OCI-LY7 (cell line): ENCODE results near the gene PUM1. TPM values are rescaled to one million over a fixed set of nuclear protein-coding genes. Genes with fewer than 3 reads are reported as not detected.

Experiments
- BruUV-seq: library from RNA; stranded (reverse); fragments of 400-500 nt; replicated peaks from 2 replicates; lab custom pipeline; 2021; lab: Mats Ljungman, UMichigan
- CTCF ChIA-PET: fragments of 300-600 bp; sonication (Branson Sonifier 250); formaldehyde crosslinking; loops from one replicate; lab custom pipeline; 2022; ENCODE audit warnings: antibody characterized with exemption; ENCODE audit not compliant: unreplicated experiment; lab: Charles Lee
- POLR2A ChIA-PET: fragments of 300-600 bp; sonication (Branson Sonifier 250); formaldehyde crosslinking; loops from one replicate; lab custom pipeline; 2022; ENCODE audit warnings: antibody characterized with exemption; lab: Charles Lee
- DNase-seq: peaks from one replicate; pipeline ENCODE4 v3.0.0-alpha.2; 2015; ENCODE audit warnings: low spot score
- H2AFZ ChIP-seq: fragments of 200-600 bp; sonication (generic), shearing (Covaris generic); 2 replicates; pipeline ENCODE4 v1.6.1; 2014; ENCODE audit warnings: mild to moderate bottlenecking, antibody characterized with exemption, low read length, moderate library complexity
- H3K27ac ChIP-seq: fragments of 200-600 bp; sonication (generic); 2 replicates; pipeline ENCODE4 v1.5.1; 2014; ENCODE audit warnings: mixed run types, low read depth, mild to moderate bottlenecking, moderate library complexity, low read length, inconsistent platforms; ENCODE audit not compliant: poor library complexity, severe bottlenecking
- H3K36me3 ChIP-seq: fragments of 200-600 bp; sonication (generic); 2 replicates; pipeline ENCODE4 v1.6.1; 2014; ENCODE audit warnings: mild to moderate bottlenecking, antibody characterized with exemption, low read length, moderate library complexity, mixed read lengths; ENCODE audit not compliant: insufficient read depth
- H3K4me1 ChIP-seq: fragments of 200-600 bp; sonication (generic); 2 replicates; pipeline ENCODE4 v1.5.1; 2014; ENCODE audit warnings: mild to moderate bottlenecking, low read length; ENCODE audit not compliant: insufficient read depth, poor library complexity, severe bottlenecking
- H3K4me2 ChIP-seq: fragments of 200-600 bp; sonication (generic); 2 replicates; pipeline ENCODE4 v1.6.1; 2014; ENCODE audit warnings: mild to moderate bottlenecking, low read length
- H3K4me3 ChIP-seq: fragments of 200-600 bp; sonication (generic); 2 replicates; pipeline ENCODE4 v1.5.1; 2014; ENCODE audit warnings: mild to moderate bottlenecking, low read depth, low read length; ENCODE audit not compliant: poor library complexity, severe bottlenecking
- H3K79me2 ChIP-seq: fragments of 200-600 bp; sonication (generic); 2 replicates; pipeline ENCODE4 v1.6.1; 2016; ENCODE audit warnings: low read depth, mild to moderate bottlenecking, low read length, moderate library complexity, mixed read lengths; ENCODE audit not compliant: insufficient read depth
- H3K9me2 ChIP-seq: fragments of 200-600 bp; sonication (generic); 2 replicates; pipeline ENCODE4 v1.6.1; 2016; ENCODE audit warnings: mild to moderate bottlenecking, low read length, mixed read lengths; ENCODE audit not compliant: insufficient read depth
- H3K9me3 ChIP-seq: fragments of 200-600 bp; sonication (generic); 2 replicates; pipeline ENCODE4 v1.6.1; 2014; ENCODE audit warnings: mild to moderate bottlenecking, mixed run types, low read length, mixed read lengths
- H4K20me1 ChIP-seq: fragments of 200-600 bp; sonication (generic); 2 replicates; pipeline ENCODE4 v1.6.1; 2014; ENCODE audit warnings: mild to moderate bottlenecking, antibody characterized with exemption, low read length, moderate library complexity, mixed read lengths; ENCODE audit not compliant: insufficient read depth
- EZH2phosphoT487 ChIP-seq: fragments of 200-600 bp; sonication (generic); IDR thresholded peaks from 2 replicates; pipeline ENCODE4 v1.6.1; 2018; ENCODE audit warnings: low read depth, borderline replicate concordance, mild to moderate bottlenecking, mixed run types, antibody characterized with exemption, low read length, moderate library complexity, mixed read lengths
- intact Hi-C: fragments of 100-400 bp; cut with micrococcal nuclease; formaldehyde crosslinking; loops from one replicate; pipeline ENCODE4 v1.10.0; 2022; ENCODE audit not compliant: unreplicated experiment
- total RNA-seq, 2 experiments: library from RNA; depleted of rRNA in 1 of 2; stranded (reverse); fragments of >200 nt in 1 of 2; shearing (Covaris generic) in 1 of 2; gene quantifications; 2 replicates each; pipeline ENCODE4 v1.2.3, GENCODE V29; 2014 to 2022
- TF ChIP-seq, protein P1 (sequence below): fragments of 200-600 bp; sonication (generic); conservative IDR thresholded peaks from 2 replicates; pipeline ENCODE4 v1.5.1; 2014; ENCODE audit warnings: mild to moderate bottlenecking, antibody characterized with exemption, low read length, moderate library complexity, mixed read lengths

PUM1 gene
- total RNA-seq, 2 experiments from 2014 or later, result 52.0 to 97.5 TPM

- no peak overlapping the region for H2AFZ ChIP-seq
- no peak overlapping the region for H3K27ac ChIP-seq
- TF ChIP-seq EZH2phosphoT487, result no peak
- H3K4me1 ChIP-seq, result no peaks in the 10 kb centered on the region
- BruUV-seq, result no TSS peak
- intact Hi-C loops, result no loop called here
- ChIA-PET POLR2A (no interaction called here), CTCF (no interaction called here)
- H3K36me3 ChIP-seq, result no peaks in the 10 kb centered on the region
- H3K79me2 ChIP-seq, result no peaks in the 10 kb centered on the region
- H4K20me1 ChIP-seq, result no peaks in the 10 kb centered on the region
- no peak for DNase-seq
- H3K9me2 ChIP-seq, result no peaks in the 10 kb centered on the region
- no peak overlapping the region for H3K4me3 ChIP-seq
- H3K4me2 ChIP-seq, result no peak overlapping the region
- H3K9me3 ChIP-seq, result no peaks in the 10 kb centered on the region
These were observed 40.1 kb upstream of the PUM1 start for GRCh38 chr1:31105646-31106045.

DNA sequence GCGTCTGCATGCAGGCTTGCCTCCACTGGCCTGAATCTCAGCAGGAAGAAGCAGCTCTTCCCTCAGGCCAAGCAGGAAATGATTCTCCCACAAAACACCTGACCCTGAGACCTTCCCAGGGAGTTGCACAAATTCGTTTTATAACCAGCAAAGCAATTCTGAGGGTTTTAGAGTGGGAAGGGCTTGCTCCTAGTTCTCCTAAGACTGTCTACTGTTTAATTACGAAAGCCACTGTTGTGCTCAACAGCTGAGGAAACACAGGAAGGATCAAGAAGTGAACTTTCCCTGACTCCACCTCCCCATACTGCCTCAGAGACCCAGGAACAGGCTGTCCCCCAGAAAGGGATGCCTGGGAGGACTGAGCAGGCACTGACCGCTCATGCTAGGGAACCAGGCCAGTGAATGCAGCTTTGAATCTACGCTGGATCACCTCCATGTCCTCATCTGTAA lies 37.0 kb upstream of the PUM1 start:
- no peak overlapping the region for H3K4me2 ChIP-seq
- intact Hi-C loops, result no loop called here
- POLR2A ChIA-PET, result no interaction called here
- H3K36me3 ChIP-seq, result no peaks in the 10 kb centered on the region
- H3K27ac ChIP-seq, result no peak overlapping the region
- H3K4me1 ChIP-seq, result no peaks in the 10 kb centered on the region
- H3K4me3 ChIP-seq, result no peak overlapping the region
- no peak overlapping the region for H2AFZ ChIP-seq
- no TSS peak for BruUV-seq
- TF ChIP-seq EZH2phosphoT487, result no peak
- TF ChIP-seq, protein P1, sequence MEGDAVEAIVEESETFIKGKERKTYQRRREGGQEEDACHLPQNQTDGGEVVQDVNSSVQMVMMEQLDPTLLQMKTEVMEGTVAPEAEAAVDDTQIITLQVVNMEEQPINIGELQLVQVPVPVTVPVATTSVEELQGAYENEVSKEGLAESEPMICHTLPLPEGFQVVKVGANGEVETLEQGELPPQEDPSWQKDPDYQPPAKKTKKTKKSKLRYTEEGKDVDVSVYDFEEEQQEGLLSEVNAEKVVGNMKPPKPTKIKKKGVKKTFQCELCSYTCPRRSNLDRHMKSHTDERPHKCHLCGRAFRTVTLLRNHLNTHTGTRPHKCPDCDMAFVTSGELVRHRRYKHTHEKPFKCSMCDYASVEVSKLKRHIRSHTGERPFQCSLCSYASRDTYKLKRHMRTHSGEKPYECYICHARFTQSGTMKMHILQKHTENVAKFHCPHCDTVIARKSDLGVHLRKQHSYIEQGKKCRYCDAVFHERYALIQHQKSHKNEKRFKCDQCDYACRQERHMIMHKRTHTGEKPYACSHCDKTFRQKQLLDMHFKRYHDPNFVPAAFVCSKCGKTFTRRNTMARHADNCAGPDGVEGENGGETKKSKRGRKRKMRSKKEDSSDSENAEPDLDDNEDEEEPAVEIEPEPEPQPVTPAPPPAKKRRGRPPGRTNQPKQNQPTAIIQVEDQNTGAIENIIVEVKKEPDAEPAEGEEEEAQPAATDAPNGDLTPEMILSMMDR, result no peak
- H3K9me3 ChIP-seq, result no peaks in the 10 kb centered on the region
- no peaks in the 10 kb centered on the region for H3K9me2 ChIP-seq
- CTCF ChIA-PET, result no interaction called here
- no peaks in the 10 kb centered on the region for H4K20me1 ChIP-seq
- DNase-seq, result no peak
- no peaks in the 10 kb centered on the region for H3K79me2 ChIP-seq

GRCh38 chr1:31101147-31101502 lies 35.6 kb upstream of the PUM1 start:
- H3K9me3 ChIP-seq, result no peaks in the 10 kb centered on the region
- intact Hi-C loops, result no loop called here
- no peak for DNase-seq
- no peak overlapping the region for H3K4me3 ChIP-seq
- no peaks in the 10 kb centered on the region for H3K79me2 ChIP-seq
- no peak overlapping the region for H3K4me2 ChIP-seq
- CTCF ChIA-PET, result no interaction called here
- H2AFZ ChIP-seq, result no peak overlapping the region
- POLR2A ChIA-PET, result no interaction called here
- no peaks in the 10 kb centered on the region for H3K36me3 ChIP-seq
- H3K4me1 ChIP-seq, result no peaks in the 10 kb centered on the region
- H4K20me1 ChIP-seq, result no peaks in the 10 kb centered on the region
- BruUV-seq, result no TSS peak
- no peak overlapping the region for H3K27ac ChIP-seq
- H3K9me2 ChIP-seq, result no peaks in the 10 kb centered on the region
- TF ChIP-seq EZH2phosphoT487, result no peak
- TF ChIP-seq, protein P1, result no peak
